H9 (cell line): ENCODE measurements around the gene CWC22. TPM values are rescaled to one million over a fixed set of nuclear protein-coding genes. Genes with fewer than 3 reads are reported as not detected.

Experiments used
- DNase-seq: peaks from one replicate; pipeline ENCODE4 v3.0.0-alpha.2; 2017
- H2AFZ ChIP-seq: one replicate; pipeline ENCODE4 v1.6.1; 2013; ENCODE audit warnings: mild to moderate bottlenecking, low read length, control low read depth, moderate library complexity
- H2AK5ac ChIP-seq: 2 replicates; pipeline ENCODE4 v1.6.1; 2013; ENCODE audit warnings: low read length, control low read depth, mixed read lengths; ENCODE audit not compliant: insufficient read length
- H2BK120ac ChIP-seq: one replicate; pipeline ENCODE4 v1.6.1; 2013; ENCODE audit warnings: low read depth, mild to moderate bottlenecking, low read length, control low read depth, inconsistent platforms; ENCODE audit not compliant: poor library complexity, severe bottlenecking
- H2BK12ac ChIP-seq: 2 replicates; pipeline ENCODE4 v1.6.1; 2013; ENCODE audit warnings: low read length, control low read depth, mixed read lengths, low read depth; ENCODE audit not compliant: insufficient read length
- H2BK15ac ChIP-seq: 2 replicates; pipeline ENCODE4 v1.6.1; 2013; ENCODE audit warnings: low read depth, low read length, control low read depth
- H2BK20ac ChIP-seq: one replicate; pipeline ENCODE4 v1.6.1; 2013; ENCODE audit warnings: low read depth, mild to moderate bottlenecking, low read length, control low read depth, inconsistent platforms; ENCODE audit not compliant: poor library complexity, severe bottlenecking
- H2BK5ac ChIP-seq: 2 replicates; pipeline ENCODE4 v1.6.1; 2013; ENCODE audit warnings: low read length, control low read depth, mixed read lengths; ENCODE audit not compliant: insufficient read length
- H3K14ac ChIP-seq: 2 replicates; pipeline ENCODE4 v1.6.1; 2013; ENCODE audit warnings: low read length, control low read depth; ENCODE audit not compliant: insufficient read depth
- H3K18ac ChIP-seq: 2 replicates; pipeline ENCODE4 v1.6.1; 2013; ENCODE audit warnings: low read depth, mild to moderate bottlenecking, mixed read lengths, low read length, control low read depth; ENCODE audit not compliant: insufficient read length
- H3K23ac ChIP-seq: 2 replicates; pipeline ENCODE4 v1.6.1; 2013; ENCODE audit warnings: low read length, control low read depth, mixed read lengths, low read depth; ENCODE audit not compliant: insufficient read length
- H3K23me2 ChIP-seq: 2 replicates; pipeline ENCODE4 v1.6.1; 2013; ENCODE audit warnings: low read depth, mild to moderate bottlenecking, mixed read lengths, low read length, control low read depth; ENCODE audit not compliant: insufficient read length, poor library complexity, severe bottlenecking
- H3K27ac ChIP-seq: 2 replicates; pipeline ENCODE4 v1.5.1; 2013; ENCODE audit warnings: low read length, control low read depth, mixed read lengths, low read depth; ENCODE audit not compliant: insufficient read length
- H3K27me3 ChIP-seq: 2 replicates; pipeline ENCODE4 v1.6.1; 2013; ENCODE audit warnings: low read length, control low read depth, inconsistent platforms; ENCODE audit not compliant: insufficient read depth
- H3K4ac ChIP-seq: 2 replicates; pipeline ENCODE4 v1.6.1; 2013; ENCODE audit warnings: low read depth, mild to moderate bottlenecking, control low read depth, inconsistent platforms, low read length, moderate library complexity
- H3K4me1 ChIP-seq: 2 replicates; pipeline ENCODE4 v1.6.1; 2013; ENCODE audit warnings: low read length, control low read depth, inconsistent platforms; ENCODE audit not compliant: insufficient read depth
- H3K4me2 ChIP-seq: 2 replicates; pipeline ENCODE4 v1.6.1; 2013; ENCODE audit warnings: low read length, control low read depth, mixed read lengths; ENCODE audit not compliant: insufficient read length, insufficient read depth
- H3K56ac ChIP-seq: 2 replicates; pipeline ENCODE4 v1.6.1; 2013; ENCODE audit warnings: low read depth, mild to moderate bottlenecking, mixed read lengths, low read length, control low read depth; ENCODE audit not compliant: insufficient read length
- H3K79me1 ChIP-seq: 2 replicates; pipeline ENCODE4 v1.6.1; 2013; ENCODE audit warnings: low read depth, mild to moderate bottlenecking, moderate library complexity, low read length, control low read depth, inconsistent platforms; ENCODE audit not compliant: insufficient read depth, poor library complexity, severe bottlenecking
- H3K79me2 ChIP-seq: 2 replicates; pipeline ENCODE4 v1.6.1; 2013; ENCODE audit warnings: low read length, control low read depth, inconsistent platforms; ENCODE audit not compliant: insufficient read depth
- H3K9ac ChIP-seq: 2 replicates; pipeline ENCODE4 v1.6.1; 2013; ENCODE audit warnings: low read length, control low read depth, mixed read lengths; ENCODE audit not compliant: insufficient read length; ENCODE audit errors: extremely low read depth
- H3K9me3 ChIP-seq: one replicate; pipeline ENCODE4 v1.6.1; 2013; ENCODE audit warnings: low read depth, low read length, inconsistent platforms; ENCODE audit not compliant: control insufficient read depth
- H3T11ph ChIP-seq: one replicate; pipeline ENCODE4 v1.6.1; 2013; ENCODE audit warnings: mild to moderate bottlenecking, low read length, control low read depth, inconsistent platforms
- H4K20me1 ChIP-seq: one replicate; pipeline ENCODE4 v1.6.1; 2013; ENCODE audit not compliant: control insufficient read depth, insufficient read length, insufficient read depth
- H4K5ac ChIP-seq: 2 replicates; pipeline ENCODE4 v1.6.1; 2013; ENCODE audit warnings: low read depth, mild to moderate bottlenecking, mixed read lengths, low read length, control low read depth; ENCODE audit not compliant: insufficient read length
- H4K8ac ChIP-seq: replicated peaks from 2 replicates; pipeline ENCODE4 v1.6.1; 2013; ENCODE audit warnings: low read length, control low read depth, mixed read lengths, low read depth; ENCODE audit not compliant: insufficient read length
- H4K91ac ChIP-seq: 2 replicates; pipeline ENCODE4 v1.6.1; 2013; ENCODE audit warnings: low read depth, mild to moderate bottlenecking, moderate library complexity, mixed read lengths, low read length, control low read depth; ENCODE audit not compliant: insufficient read length
- H3K27ac Mint-ChIP-seq, 3 experiments: 2 replicates in 2 of 3; 3 replicates in 1 of 3; pipeline ENCODE4 v1.8.0; 2020 to 2021; ENCODE audit warnings: mixed read lengths in 3 of 3, mild to moderate bottlenecking in 1 of 3, moderate library complexity in 1 of 3
- H3K27me3 Mint-ChIP-seq: 2 replicates; pipeline ENCODE4 v1.8.0; 2021; ENCODE audit warnings: low read depth, mild to moderate bottlenecking, moderate library complexity, mixed read lengths
- H3K36me3 Mint-ChIP-seq, 3 experiments: 2 replicates in 2 of 3; 3 replicates in 1 of 3; pipeline ENCODE4 v1.8.0; 2020 to 2021; ENCODE audit warnings: low read depth in 3 of 3, mixed read lengths in 3 of 3; ENCODE audit not compliant: insufficient read depth in 1 of 3
- H3K4me1 Mint-ChIP-seq, 2 experiments: 2 replicates each; pipeline ENCODE4 v1.8.0; 2020; ENCODE audit warnings: mixed read lengths in 2 of 2
- H3K4me3 Mint-ChIP-seq, 2 experiments: 2 replicates in 1 of 2; 3 replicates in 1 of 2; pipeline ENCODE4 v1.8.0; 2020 to 2021; ENCODE audit warnings: mild to moderate bottlenecking in 2 of 2, mixed read lengths in 2 of 2, moderate library complexity in 1 of 2
- H3K9me3 Mint-ChIP-seq, 2 experiments: 2 replicates in 1 of 2; 3 replicates in 1 of 2; pipeline ENCODE4 v1.8.0; 2020; ENCODE audit warnings: mild to moderate bottlenecking in 2 of 2, mixed read lengths in 2 of 2, moderate library complexity in 1 of 2
- CTCF ChIP-seq: fragments of 200-600 bp; sonication (generic); conservative IDR thresholded peaks from 3 replicates; pipeline ENCODE4 v1.8.0; 2021; ENCODE audit warnings: antibody characterized with exemption, mild to moderate bottlenecking
- WGBS: extraction: QIAGEN DNeasy Blood & Tissue Kit; methylation state at CpG from one replicate; pipeline ENCODE4 v1.1.7; 2013; ENCODE audit warnings: missing lambda C conversion rate, low lambda C conversion rate, mixed read lengths; ENCODE audit not compliant: insufficient read length; ENCODE audit errors: extremely low coverage; 5-methylcytosine and 5-hydroxymethylcytosine counted together
- total RNA-seq: library from RNA; stranded (reverse); gene quantifications from 2 replicates; pipeline ENCODE4 v1.2.1, GENCODE V29; 2021

CWC22 gene
- total RNA-seq, 1 experiment from 2014 or later, result 43.4 TPM

- no peak for TF ChIP-seq CTCF
- WGBS, result no CpG with 5 or more reads among the region's 2 CpGs
- peaks cover 0 to 16% (median 15%) of the 10 kb centered on the region in 3 experiments; a peak in 4 of 7 replicates for H3K36me3 Mint-ChIP-seq
- Histone ChIP-seq H3K9me3 (no peaks in the 10 kb centered on the region), H2AK5ac (no peak overlapping the region), H2AFZ (no peak overlapping the region), H3K4me2 (no peak overlapping the region), H4K91ac (no peak overlapping the region), H3K27ac (no peak overlapping the region), H2BK120ac (no peak overlapping the region), H4K8ac (no peak overlapping the region), H3K79me2 (peaks cover 30% of the 10 kb centered on the region; the same call in 1 of the 2 replicates), H3K14ac (no peak overlapping the region), H3K18ac (no peak overlapping the region), H3K56ac (no peak overlapping the region), H2BK15ac (no peak overlapping the region), H3K27me3 (no peaks in the 10 kb centered on the region), H2BK20ac (no peak overlapping the region), H3K79me1 (peaks cover 3% of the 10 kb centered on the region), H3K4me1 (peaks cover 3% of the 10 kb centered on the region; the same call in 1 of the 2 replicates), H2BK5ac (no peak overlapping the region), H3K23me2 (peaks cover 3% of the 10 kb centered on the region), H2BK12ac (no peak overlapping the region), H4K5ac (no peak overlapping the region), H3K4ac (no peak overlapping the region), H3T11ph (no peak overlapping the region), H3K23ac (no peak overlapping the region), H4K20me1 (no peaks in the 10 kb centered on the region), H3K9ac (no peak overlapping the region)
- H3K4me1 Mint-ChIP-seq, result peaks cover 40 to 48% of the 10 kb centered on the region in 2 experiments
- DNase-seq, result no peak
- no peaks in the 10 kb centered on the region for H3K27me3 Mint-ChIP-seq
- no peak overlapping the region; a peak in 1 of 7 replicates for H3K27ac Mint-ChIP-seq
- no peaks in the 10 kb centered on the region for H3K9me3 Mint-ChIP-seq
- H3K4me3 Mint-ChIP-seq, result no peak overlapping the region
Observed at GRCh38 chr2:180002198-180002770, 4.8 kb downstream of the CWC22 start.
